Measurements from ENCODE around the gene FILIP1. TPM values are rescaled to one million over a fixed set of nuclear protein-coding genes. Genes with fewer than 3 reads are reported as not detected.

The FILIP1 gene
- total and polyA plus RNA-seq, 2 of the 8 experiments (the other 6 are each of a cell fraction or from before 2014, with no cell fraction given): 2.4 to 5.7 TPM

DNA sequence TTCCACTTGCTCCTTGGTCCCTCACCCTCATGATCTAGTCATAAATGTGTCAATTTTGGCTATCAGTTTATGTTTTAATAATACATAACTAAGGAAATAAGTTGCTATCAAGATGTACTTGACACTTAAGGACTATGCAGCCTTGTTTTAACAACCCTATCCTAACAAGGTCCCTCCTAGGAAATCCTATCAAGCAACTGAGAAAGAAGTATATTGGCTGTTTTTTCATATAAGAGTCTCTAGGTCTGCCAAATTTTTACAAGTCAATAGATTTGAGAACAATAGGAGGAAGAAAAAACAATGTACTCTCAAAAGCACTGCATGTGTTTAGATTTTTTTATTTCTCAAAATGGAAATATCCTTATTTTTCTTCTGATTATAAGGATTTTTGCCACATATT is 14.7 kb downstream of the FILIP1 start (continued):
- TF ChIP-seq, protein P1, sequence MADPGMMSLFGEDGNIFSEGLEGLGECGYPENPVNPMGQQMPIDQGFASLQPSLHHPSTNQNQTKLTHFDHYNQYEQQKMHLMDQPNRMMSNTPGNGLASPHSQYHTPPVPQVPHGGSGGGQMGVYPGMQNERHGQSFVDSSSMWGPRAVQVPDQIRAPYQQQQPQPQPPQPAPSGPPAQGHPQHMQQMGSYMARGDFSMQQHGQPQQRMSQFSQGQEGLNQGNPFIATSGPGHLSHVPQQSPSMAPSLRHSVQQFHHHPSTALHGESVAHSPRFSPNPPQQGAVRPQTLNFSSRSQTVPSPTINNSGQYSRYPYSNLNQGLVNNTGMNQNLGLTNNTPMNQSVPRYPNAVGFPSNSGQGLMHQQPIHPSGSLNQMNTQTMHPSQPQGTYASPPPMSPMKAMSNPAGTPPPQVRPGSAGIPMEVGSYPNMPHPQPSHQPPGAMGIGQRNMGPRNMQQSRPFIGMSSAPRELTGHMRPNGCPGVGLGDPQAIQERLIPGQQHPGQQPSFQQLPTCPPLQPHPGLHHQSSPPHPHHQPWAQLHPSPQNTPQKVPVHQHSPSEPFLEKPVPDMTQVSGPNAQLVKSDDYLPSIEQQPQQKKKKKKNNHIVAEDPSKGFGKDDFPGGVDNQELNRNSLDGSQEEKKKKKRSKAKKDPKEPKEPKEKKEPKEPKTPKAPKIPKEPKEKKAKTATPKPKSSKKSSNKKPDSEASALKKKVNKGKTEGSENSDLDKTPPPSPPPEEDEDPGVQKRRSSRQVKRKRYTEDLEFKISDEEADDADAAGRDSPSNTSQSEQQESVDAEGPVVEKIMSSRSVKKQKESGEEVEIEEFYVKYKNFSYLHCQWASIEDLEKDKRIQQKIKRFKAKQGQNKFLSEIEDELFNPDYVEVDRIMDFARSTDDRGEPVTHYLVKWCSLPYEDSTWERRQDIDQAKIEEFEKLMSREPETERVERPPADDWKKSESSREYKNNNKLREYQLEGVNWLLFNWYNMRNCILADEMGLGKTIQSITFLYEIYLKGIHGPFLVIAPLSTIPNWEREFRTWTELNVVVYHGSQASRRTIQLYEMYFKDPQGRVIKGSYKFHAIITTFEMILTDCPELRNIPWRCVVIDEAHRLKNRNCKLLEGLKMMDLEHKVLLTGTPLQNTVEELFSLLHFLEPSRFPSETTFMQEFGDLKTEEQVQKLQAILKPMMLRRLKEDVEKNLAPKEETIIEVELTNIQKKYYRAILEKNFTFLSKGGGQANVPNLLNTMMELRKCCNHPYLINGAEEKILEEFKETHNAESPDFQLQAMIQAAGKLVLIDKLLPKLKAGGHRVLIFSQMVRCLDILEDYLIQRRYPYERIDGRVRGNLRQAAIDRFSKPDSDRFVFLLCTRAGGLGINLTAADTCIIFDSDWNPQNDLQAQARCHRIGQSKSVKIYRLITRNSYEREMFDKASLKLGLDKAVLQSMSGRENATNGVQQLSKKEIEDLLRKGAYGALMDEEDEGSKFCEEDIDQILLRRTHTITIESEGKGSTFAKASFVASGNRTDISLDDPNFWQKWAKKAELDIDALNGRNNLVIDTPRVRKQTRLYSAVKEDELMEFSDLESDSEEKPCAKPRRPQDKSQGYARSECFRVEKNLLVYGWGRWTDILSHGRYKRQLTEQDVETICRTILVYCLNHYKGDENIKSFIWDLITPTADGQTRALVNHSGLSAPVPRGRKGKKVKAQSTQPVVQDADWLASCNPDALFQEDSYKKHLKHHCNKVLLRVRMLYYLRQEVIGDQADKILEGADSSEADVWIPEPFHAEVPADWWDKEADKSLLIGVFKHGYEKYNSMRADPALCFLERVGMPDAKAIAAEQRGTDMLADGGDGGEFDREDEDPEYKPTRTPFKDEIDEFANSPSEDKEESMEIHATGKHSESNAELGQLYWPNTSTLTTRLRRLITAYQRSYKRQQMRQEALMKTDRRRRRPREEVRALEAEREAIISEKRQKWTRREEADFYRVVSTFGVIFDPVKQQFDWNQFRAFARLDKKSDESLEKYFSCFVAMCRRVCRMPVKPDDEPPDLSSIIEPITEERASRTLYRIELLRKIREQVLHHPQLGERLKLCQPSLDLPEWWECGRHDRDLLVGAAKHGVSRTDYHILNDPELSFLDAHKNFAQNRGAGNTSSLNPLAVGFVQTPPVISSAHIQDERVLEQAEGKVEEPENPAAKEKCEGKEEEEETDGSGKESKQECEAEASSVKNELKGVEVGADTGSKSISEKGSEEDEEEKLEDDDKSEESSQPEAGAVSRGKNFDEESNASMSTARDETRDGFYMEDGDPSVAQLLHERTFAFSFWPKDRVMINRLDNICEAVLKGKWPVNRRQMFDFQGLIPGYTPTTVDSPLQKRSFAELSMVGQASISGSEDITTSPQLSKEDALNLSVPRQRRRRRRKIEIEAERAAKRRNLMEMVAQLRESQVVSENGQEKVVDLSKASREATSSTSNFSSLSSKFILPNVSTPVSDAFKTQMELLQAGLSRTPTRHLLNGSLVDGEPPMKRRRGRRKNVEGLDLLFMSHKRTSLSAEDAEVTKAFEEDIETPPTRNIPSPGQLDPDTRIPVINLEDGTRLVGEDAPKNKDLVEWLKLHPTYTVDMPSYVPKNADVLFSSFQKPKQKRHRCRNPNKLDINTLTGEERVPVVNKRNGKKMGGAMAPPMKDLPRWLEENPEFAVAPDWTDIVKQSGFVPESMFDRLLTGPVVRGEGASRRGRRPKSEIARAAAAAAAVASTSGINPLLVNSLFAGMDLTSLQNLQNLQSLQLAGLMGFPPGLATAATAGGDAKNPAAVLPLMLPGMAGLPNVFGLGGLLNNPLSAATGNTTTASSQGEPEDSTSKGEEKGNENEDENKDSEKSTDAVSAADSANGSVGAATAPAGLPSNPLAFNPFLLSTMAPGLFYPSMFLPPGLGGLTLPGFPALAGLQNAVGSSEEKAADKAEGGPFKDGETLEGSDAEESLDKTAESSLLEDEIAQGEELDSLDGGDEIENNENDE (IDR thresholded peaks at IDR 0.05; ENCODE audit: insufficient replicate concordance, low read length): no peak
- TF ChIP-seq EGR1 (IDR thresholded peaks at IDR 0.05; ENCODE audit: borderline replicate concordance, low read depth, low read length) (no peak), HDAC2 (IDR thresholded peaks at IDR 0.05; ENCODE audit: borderline replicate concordance in 1 of 2, low read depth in 2 of 2, low read length in 2 of 2) (no peak), SP4 (IDR thresholded peaks at IDR 0.05; ENCODE audit: low read length) (no peak), TBP (IDR thresholded peaks at IDR 0.05; ENCODE audit: low read depth, low read length) (no peak), KDM5A (IDR thresholded peaks at IDR 0.05; ENCODE audit: low read length) (no peak)
- TF ChIP-seq, protein P2, sequence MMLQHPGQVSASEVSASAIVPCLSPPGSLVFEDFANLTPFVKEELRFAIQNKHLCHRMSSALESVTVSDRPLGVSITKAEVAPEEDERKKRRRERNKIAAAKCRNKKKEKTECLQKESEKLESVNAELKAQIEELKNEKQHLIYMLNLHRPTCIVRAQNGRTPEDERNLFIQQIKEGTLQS (IDR thresholded peaks at IDR 0.05; ENCODE audit: insufficient read depth, low read depth, low read length): no peak

All from H1 (cell line).